ENCODE results near the gene AATF. TPM values are rescaled to one million over a fixed set of nuclear protein-coding genes. Genes with fewer than 3 reads are reported as not detected.
A peak's percentile ranks its signal among the peaks of the same experiment; 100 is the strongest.

The AATF gene
- total RNA-seq, 4 donors from 2014 or later: 26.5 to 36.2 (median 30.1) TPM

DNA sequence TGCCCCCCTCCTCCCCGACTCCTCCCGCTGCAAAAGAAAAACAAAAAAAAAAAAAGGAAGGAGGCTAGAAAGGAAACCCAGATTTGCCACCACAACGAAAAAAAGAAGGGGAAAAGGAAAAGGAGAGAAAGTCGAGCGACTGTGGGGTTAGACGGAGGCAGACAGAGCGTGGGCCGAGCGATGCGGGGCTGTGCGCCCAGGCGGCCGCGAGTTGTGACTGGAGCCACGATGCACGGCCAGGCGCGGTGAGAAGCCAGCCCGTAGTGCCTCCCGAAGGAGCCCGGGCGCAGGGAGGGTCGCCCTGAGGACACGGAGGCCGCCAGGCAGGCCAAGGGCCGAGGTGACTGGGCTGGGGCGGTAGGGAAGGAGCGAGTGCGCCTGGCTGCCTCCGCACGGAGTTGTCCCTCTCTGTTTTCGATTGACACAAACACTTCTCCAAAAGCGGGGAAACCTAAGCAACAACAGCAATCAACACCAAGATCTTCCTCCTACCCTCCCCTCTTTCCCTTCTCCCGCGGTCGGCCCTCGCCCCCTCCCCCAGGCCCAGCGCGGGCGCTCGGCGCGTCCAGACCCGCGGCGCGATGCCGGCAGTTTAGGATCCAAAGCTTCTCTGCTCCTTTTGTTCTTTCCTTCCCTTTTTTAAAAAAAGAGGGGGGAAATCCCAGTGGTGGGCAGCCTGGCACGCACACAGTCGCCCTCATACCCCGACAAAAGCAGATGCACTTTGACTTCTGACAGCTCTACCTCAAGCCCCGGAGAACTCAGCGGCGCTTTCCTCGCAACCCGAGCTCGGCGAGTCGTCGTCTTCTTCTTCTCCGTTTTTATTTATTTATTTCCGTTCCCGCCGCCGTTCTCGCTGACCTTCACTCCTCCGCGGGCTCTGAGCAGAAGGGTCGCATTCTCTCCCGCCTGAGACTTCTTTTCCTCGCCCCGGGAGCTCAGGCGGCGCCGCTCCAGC is 11.5 kb upstream of the AATF start, which contains the start of gene LHX1:
TSS of gene LHX1 (plus strand) at position 475 of the 958 bp plus-strand sequence. CDS start 723 bp downstream, outside the sequence.
- Histone ChIP-seq H3K27me3 (peaks cover 4 to 100% of the 10 kb centered on the region in 2 donors), H3K4me3 (peak within 1 kb of the TSS in 2 of 4 donors; percentile 11 to 30), H3K36me3 (no peaks in the 10 kb centered on the region), H3K4me1 (peaks cover 0 to 95% (median 59%) of the 10 kb centered on the region in 4 donors), H3K9me3 (no peaks in the 10 kb centered on the region), H3K27ac (no peak within 1 kb of the TSS)
- WGBS, 2 donors: 3 to 5% methylated on average over 70 to 75 of the region's 75 CpGs
- TF ChIP-seq POLR2A (IDR thresholded peaks at IDR 0.05) (no peak), EP300 (IDR thresholded peaks at IDR 0.05) (peak in 1 of 2 donors; percentile 67)
- no peak for DNase-seq (ENCODE audit: low spot score in 2 of 2)

DNA sequence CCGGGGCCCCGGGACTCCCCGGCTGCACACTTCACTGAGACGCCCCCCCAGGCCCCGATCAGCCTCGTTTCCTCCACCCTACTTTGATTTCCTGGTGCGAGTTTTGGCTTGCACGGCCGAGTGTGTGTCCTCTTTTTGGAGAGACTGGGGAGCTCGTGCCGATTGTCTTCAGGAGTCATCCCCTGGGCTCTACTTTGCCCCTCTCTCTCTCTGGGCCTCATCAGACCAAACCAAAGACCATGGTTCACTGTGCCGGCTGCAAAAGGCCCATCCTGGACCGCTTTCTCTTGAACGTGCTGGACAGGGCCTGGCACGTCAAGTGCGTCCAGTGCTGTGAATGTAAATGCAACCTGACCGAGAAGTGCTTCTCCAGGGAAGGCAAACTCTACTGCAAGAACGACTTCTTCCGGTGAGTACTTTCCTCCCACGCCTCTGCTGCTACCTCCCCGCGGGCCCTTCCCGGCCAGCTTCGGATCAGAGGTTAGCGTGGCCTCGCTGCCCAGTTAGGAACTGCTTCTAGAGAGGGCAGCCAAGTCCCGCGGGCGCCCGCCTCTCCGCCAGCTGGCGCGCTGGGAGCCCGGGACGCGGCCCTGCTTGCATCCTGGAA is 10.7 kb upstream of the AATF start:
- no peaks in the 10 kb centered on the region for H3K36me3 ChIP-seq
- H3K4me1 ChIP-seq: peaks cover 0 to 95% (median 56%) of the 10 kb centered on the region in 4 donors
- H3K4me3 ChIP-seq: peak overlapping the region in 1 of 4 donors; percentile 30
- 2 to 5% methylated on average over 34 to 36 of the region's 36 CpGs for whole genome bisulfite sequencing, 2 donors
- no peak overlapping the region for H3K27ac ChIP-seq
- TF ChIP-seq, protein P1, sequence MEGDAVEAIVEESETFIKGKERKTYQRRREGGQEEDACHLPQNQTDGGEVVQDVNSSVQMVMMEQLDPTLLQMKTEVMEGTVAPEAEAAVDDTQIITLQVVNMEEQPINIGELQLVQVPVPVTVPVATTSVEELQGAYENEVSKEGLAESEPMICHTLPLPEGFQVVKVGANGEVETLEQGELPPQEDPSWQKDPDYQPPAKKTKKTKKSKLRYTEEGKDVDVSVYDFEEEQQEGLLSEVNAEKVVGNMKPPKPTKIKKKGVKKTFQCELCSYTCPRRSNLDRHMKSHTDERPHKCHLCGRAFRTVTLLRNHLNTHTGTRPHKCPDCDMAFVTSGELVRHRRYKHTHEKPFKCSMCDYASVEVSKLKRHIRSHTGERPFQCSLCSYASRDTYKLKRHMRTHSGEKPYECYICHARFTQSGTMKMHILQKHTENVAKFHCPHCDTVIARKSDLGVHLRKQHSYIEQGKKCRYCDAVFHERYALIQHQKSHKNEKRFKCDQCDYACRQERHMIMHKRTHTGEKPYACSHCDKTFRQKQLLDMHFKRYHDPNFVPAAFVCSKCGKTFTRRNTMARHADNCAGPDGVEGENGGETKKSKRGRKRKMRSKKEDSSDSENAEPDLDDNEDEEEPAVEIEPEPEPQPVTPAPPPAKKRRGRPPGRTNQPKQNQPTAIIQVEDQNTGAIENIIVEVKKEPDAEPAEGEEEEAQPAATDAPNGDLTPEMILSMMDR (IDR thresholded peaks at IDR 0.05): no peak
- TF ChIP-seq POLR2A (IDR thresholded peaks at IDR 0.05): no peak
- no peak for TF ChIP-seq EP300 (IDR thresholded peaks at IDR 0.05)
- no peaks in the 10 kb centered on the region for H3K9me3 ChIP-seq
- no peak for DNase-seq (ENCODE audit: low spot score in 2 of 2)
- H3K27me3 ChIP-seq: peaks cover 4 to 100% of the 10 kb centered on the region in 2 donors

GRCh38 chr17:36938566-36939051 is 10.1 kb upstream of the AATF start:
- H3K4me1 ChIP-seq: peaks cover 0 to 89% (median 51%) of the 10 kb centered on the region in 4 donors
- no peak overlapping the region for H3K4me3 ChIP-seq
- peaks cover 4 to 100% of the 10 kb centered on the region in 2 donors for H3K27me3 ChIP-seq
- H3K36me3 ChIP-seq: no peaks in the 10 kb centered on the region
- no peak overlapping the region for H3K27ac ChIP-seq
- DNase-seq (ENCODE audit: low spot score in 2 of 2): no peak
- 3 to 4% methylated on average over 8 to 23 of the region's 25 CpGs for WGBS, 2 donors
- H3K9me3 ChIP-seq: no peaks in the 10 kb centered on the region
- no peak for TF ChIP-seq EP300 (IDR thresholded peaks at IDR 0.05)
- TF ChIP-seq, protein P1 (IDR thresholded peaks at IDR 0.05): no peak
- no peak for TF ChIP-seq POLR2A (IDR thresholded peaks at IDR 0.05)

GRCh38 chr17:36939052-36939801 is 9.5 kb upstream of the AATF start:
- DNase-seq (ENCODE audit: low spot score in 2 of 2): no peak
- Histone ChIP-seq H3K27ac (no peak overlapping the region), H3K4me1 (peaks cover 0 to 83% (median 49%) of the 10 kb centered on the region in 4 donors), H3K36me3 (no peaks in the 10 kb centered on the region), H3K27me3 (peaks cover 4 to 100% of the 10 kb centered on the region in 2 donors), H3K9me3 (no peaks in the 10 kb centered on the region), H3K4me3 (no peak overlapping the region)
- 8 to 10% methylated on average over 34 to 43 of the region's 43 CpGs for WGBS, 2 donors
- TF ChIP-seq POLR2A (IDR thresholded peaks at IDR 0.05): no peak
- TF ChIP-seq, protein P1 (IDR thresholded peaks at IDR 0.05): no peak
- peak in 1 of 2 donors; percentile 32 for TF ChIP-seq EP300 (IDR thresholded peaks at IDR 0.05)

DNA sequence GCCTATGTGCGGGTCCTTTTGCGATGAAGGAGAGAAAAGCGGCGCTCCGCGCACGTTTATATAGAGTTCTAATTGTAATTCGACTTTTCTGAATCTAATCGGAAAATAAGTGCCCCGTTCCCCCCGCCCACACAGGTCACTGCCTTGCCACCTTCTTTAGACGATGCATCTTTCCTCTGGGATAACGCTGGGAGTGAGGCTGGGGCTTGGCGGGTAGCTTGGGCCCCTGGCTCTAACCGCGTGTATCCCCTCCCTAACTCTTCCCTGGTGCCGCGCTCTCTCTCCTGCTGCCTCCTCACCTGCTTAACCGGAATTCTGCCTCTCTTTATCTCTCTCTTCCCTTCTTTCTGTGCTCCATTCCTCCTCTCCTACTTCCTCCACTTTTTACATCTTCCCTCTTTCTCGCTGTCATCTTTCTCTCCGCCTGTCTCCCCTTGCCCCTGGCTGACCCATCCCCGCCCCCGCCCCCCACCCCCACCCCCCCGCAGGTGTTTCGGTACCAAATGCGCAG is 8.9 kb upstream of the AATF start:
- H3K36me3 ChIP-seq: no peaks in the 10 kb centered on the region
- H3K4me3 ChIP-seq: no peak overlapping the region
- H3K9me3 ChIP-seq: no peaks in the 10 kb centered on the region
- H3K27me3 ChIP-seq: peaks cover 4 to 100% of the 10 kb centered on the region in 2 donors
- H3K27ac ChIP-seq: no peak overlapping the region
- peaks cover 0 to 77% (median 43%) of the 10 kb centered on the region in 4 donors for H3K4me1 ChIP-seq
- DNase-seq (ENCODE audit: low spot score in 2 of 2): no peak
- TF ChIP-seq, protein P1 (IDR thresholded peaks at IDR 0.05): no peak
- TF ChIP-seq POLR2A (IDR thresholded peaks at IDR 0.05) (no peak), EP300 (IDR thresholded peaks at IDR 0.05) (no peak)
- WGBS, 2 donors: 5 to 8% methylated on average over 26 of the region's 26 CpGs

All from tibial nerve (tissue), 4 donors.